GM12873 (cell line): ENCODE data around the gene AXIN1.

Source experiments
- CTCF ChIP-seq: IDR thresholded peaks from 2 replicates; pipeline ENCODE4 v1.5.1; 2012; ENCODE audit warnings: low read depth, mild to moderate bottlenecking, moderate library complexity, low read length, control low read depth; ENCODE audit not compliant: insufficient read depth; ENCODE audit errors: missing control alignments

AXIN1 gene

DNA sequence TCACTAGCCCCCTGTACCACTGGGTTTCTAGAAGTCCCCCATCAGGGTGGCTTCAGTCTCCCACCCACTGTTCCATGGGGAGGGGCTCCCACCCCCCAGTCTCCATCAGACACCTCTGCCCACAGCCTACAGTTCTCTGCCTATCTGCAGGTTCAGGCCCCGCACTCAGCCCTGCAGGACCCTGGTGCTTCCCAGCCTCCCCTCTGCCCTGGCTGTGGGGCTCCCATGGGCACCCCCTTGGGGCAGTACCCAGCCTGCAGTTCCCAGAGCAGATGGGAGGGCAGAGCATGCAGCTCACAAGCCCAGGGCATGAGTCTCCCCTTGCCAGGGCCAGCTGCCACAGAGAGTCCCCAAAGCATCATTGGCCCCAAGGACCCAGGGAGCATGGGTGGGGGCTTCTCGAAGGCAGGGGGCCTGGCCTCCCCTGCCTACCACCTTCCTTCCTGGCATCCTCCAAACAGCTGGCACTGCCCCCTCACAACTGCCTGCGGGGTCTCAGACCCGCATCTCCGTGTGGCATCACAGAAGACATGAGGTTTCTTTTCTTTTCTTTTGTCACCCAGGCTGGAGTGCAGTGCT lies 20.6 kb upstream of the AXIN1 start:
- TF ChIP-seq CTCF, result no peak

DNA sequence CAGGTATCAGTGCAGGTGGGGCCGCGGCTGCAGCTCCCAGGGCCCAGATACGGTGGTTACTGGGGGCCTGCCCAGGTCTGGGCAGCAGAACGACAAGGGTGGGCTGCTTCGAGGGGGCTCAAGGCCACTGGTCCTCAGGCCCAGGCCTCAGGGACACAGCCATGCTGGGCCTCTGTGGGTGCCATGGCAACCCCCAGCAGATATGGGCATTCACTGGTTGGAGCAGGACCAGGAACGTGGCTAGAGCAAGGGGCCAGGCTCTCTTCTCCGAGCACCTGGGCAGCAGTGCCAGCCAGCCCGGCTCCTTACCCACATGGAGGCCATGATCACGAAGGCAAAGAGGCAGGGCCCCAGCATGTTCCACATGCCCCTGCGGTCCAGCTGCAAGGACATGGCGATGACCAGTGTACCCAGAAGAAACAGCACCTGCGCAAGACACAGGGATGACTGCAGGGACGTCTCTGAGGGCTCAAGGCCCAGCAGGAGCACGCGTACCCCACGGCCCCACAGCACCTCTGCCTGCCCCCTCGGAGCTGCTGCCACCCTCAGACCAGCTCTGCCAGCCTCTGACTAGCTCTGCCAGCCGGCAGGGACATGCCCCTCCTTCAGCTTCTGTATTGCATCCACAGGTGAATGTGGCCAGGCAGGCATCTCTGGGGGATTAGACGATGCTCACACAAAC lies 19.9 kb upstream of the AXIN1 start:
- TF ChIP-seq CTCF, result no peak

- no peak for TF ChIP-seq CTCF
These were observed 19.2 kb upstream of the AXIN1 start for GRCh38 chr16:371515-372301.

GRCh38 chr16:370979-371514 lies 18.5 kb upstream of the AXIN1 start:
- no peak for TF ChIP-seq CTCF

DNA sequence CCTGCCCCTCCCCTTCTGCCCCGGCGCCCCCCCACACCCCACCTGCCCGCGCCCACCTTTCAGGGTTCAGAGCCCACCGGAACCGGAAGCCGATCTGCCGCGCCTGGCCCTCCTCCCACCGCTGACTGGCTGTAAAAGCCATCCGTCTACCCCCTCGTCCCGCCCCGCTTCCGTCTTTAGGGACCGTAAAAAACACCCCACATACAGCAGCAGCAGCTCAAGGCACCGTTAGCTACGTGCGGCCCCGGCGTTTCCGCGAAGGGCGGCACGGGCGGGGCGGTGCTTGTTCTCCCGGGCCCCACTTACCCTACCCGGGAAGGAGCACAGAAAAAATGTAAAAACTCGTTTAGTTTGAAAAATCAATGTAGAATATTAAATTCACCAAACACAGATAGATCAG lies 17.9 kb upstream of the AXIN1 start, which contains the start of gene MRPL28:
MRPL28 (minus strand) TSS at position 96 of the 400 bp plus-strand sequence. CDS start 320 bp downstream, outside the sequence.
- TF ChIP-seq CTCF, result no peak

DNA sequence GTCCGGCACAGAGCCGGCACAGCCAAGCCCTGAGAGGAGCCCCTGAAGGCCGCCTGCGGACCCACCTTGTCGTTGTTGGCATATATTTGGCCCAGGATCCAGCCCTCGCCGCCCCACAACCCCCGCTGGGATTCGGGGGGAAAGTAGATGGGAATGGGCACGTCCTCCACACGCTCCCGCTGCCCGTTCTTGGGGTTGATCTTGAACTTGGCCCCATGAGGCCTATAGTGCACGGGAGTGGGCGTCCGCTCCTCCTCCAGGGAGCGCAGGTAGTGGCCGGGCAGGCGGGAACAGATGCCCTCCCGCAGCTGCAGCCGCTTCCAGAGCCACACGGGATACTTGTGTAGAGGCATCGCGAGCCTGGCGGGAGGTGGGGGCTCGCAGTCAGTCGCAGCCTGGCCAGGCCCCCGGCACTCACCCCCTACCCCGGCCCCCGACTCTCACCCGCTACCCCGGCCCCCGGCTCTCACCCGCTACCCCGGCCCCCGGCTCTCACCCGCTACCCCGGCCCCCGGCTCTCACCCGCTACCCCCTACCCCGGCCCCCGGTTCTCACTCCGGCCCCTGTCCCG lies 17.4 kb upstream of the AXIN1 start:
- no peak for TF ChIP-seq CTCF
